Colonic mucosa (tissue), 4 donors: ENCODE measurements around the gene PHKG2. TPM values are rescaled to one million over a fixed set of nuclear protein-coding genes. Genes with fewer than 3 reads are reported as not detected.

Source experiments
- DNase-seq: peaks from one replicate; pipeline ENCODE4 v3.0.0-alpha.2; 2020
- H3K27ac ChIP-seq: fragments of 200-600 bp; one replicate; pipeline ENCODE4 v1.8.0; 2021
- H3K27me3 ChIP-seq: fragments of 200-600 bp; one replicate; pipeline ENCODE4 v1.8.0; 2021
- H3K36me3 ChIP-seq: fragments of 200-600 bp; one replicate; pipeline ENCODE4 v1.8.0; 2021
- H3K4me1 ChIP-seq: fragments of 200-600 bp; one replicate; pipeline ENCODE4 v1.8.0; 2021; ENCODE audit warnings: mild to moderate bottlenecking
- H3K4me3 ChIP-seq: fragments of 200-600 bp; one replicate; pipeline ENCODE4 v1.8.0; 2021
- H3K9ac ChIP-seq, 2 donors: one replicate each; pipeline ENCODE4 v1.7.0; 2013; ENCODE audit warnings: control low read depth in 2 of 2, low read depth in 2 of 2, low read length in 2 of 2
- H3K9me3 ChIP-seq: fragments of 200-600 bp; one replicate; pipeline ENCODE4 v1.8.0; 2021
- CTCF ChIP-seq: fragments of 200-600 bp; IDR thresholded peaks from one replicate; pipeline ENCODE4 v1.8.0; 2022; ENCODE audit warnings: antibody characterized with exemption, mild to moderate bottlenecking
- intact Hi-C: fragments of 100-400 bp; cut with DNase I; formaldehyde crosslinking; loops from one replicate; pipeline ENCODE4 v1.14.1; 2022
- total RNA-seq, 2 donors: library from RNA; stranded (reverse); fragmentation: NEBNext Ultra II Directional in 1 of 2; extraction: Animal tissue kit (Norgen Biotek cat#: 25700) in 1 of 2; gene quantifications; one replicate each; pipeline ENCODE4 v1.2.1, GENCODE V29; 2021
- donor health status: healthy.
- donor health status: DM: no; HTN: no; CAD: no.
- donor health status: DM: no; HTN: no; CAD: no.

Gene PHKG2
- total RNA-seq, 2 donors from 2014 or later, result 33.6 to 47.8 TPM

- DNase-seq, result peak; percentile 50
- no peak for TF ChIP-seq CTCF
These were observed 38.1 kb downstream of the PHKG2 start for GRCh38 chr16:30786115-30786935.

GRCh38 chr16:30786936-30787612 is 38.8 kb downstream of the PHKG2 start, which contains the start of gene ZNF629:
Gene ZNF629 (minus strand): TSS chr16:30787205. CDS start chr16:30784482, 2,723 bp downstream.
- peak; percentile 75 for DNase-seq
- TF ChIP-seq CTCF, result no peak
- intact Hi-C loops, result loop anchor here (2.0 kb wide), 1 partner anchor 18 kb away; no protein-coding TSS in a partner anchor

More at GRCh38 chr16:30786115-30786935, 38.1 kb downstream of the PHKG2 start:
- Histone ChIP-seq H3K9me3 (no peaks in the 10 kb centered on the region), H3K27me3 (no peaks in the 10 kb centered on the region), H3K36me3 (peaks cover 3% of the 10 kb centered on the region), H3K4me3 (peak overlapping the region; percentile 83), H3K9ac (peak overlapping the region; percentile 66 to 96), H3K27ac (peak overlapping the region; percentile 64), H3K4me1 (peaks cover 8% of the 10 kb centered on the region)
- intact Hi-C loops, result loop anchor here (2.0 kb wide), 1 partner anchor 18 kb away; no protein-coding TSS in a partner anchor

GRCh38 chr16:30787613-30788378 is 39.6 kb downstream of the PHKG2 start:
- peak overlapping the region; percentile 96 for H3K9ac ChIP-seq
- intact Hi-C loops, result loop anchor here (2.0 kb wide), 1 partner anchor 17 kb away; no protein-coding TSS in a partner anchor
- H3K27me3 ChIP-seq, result no peaks in the 10 kb centered on the region
- TF ChIP-seq CTCF, result no peak
- peak overlapping the region; percentile 64 for H3K27ac ChIP-seq
- peak overlapping the region; percentile 83 for H3K4me3 ChIP-seq
- H3K36me3 ChIP-seq, result no peaks in the 10 kb centered on the region
- peaks cover 8% of the 10 kb centered on the region for H3K4me1 ChIP-seq
- no peaks in the 10 kb centered on the region for H3K9me3 ChIP-seq
- DNase-seq, result peak; percentile 45

More at GRCh38 chr16:30786936-30787612, 38.8 kb downstream of the PHKG2 start, which contains the start of gene ZNF629:
- Histone ChIP-seq H3K9ac (peak within 1 kb of the TSS; percentile 96), H3K36me3 (peaks cover 3% of the 10 kb centered on the region), H3K27me3 (no peaks in the 10 kb centered on the region), H3K9me3 (no peaks in the 10 kb centered on the region), H3K4me1 (peaks cover 8% of the 10 kb centered on the region), H3K4me3 (peak within 1 kb of the TSS; percentile 83), H3K27ac (peak within 1 kb of the TSS; percentile 64)

- Histone ChIP-seq H3K36me3 (no peaks in the 10 kb centered on the region), H3K27me3 (no peaks in the 10 kb centered on the region), H3K9ac (no peak overlapping the region), H3K4me3 (no peak overlapping the region), H3K9me3 (no peaks in the 10 kb centered on the region), H3K4me1 (no peaks in the 10 kb centered on the region), H3K27ac (no peak overlapping the region)
- no peak for DNase-seq
- intact Hi-C loops, result no loop called here
- no peak for TF ChIP-seq CTCF
These were observed 45.4 kb downstream of the PHKG2 start for GRCh38 chr16:30793508-30794069.
